Activated CD4-positive, alpha-beta T cell treated with anti-CD3 and anti-CD28 coated beads for 1 hour (primary cell): Measurements from ENCODE around the gene SMARCD3.

ENCODE experiments used
- DNase-seq: peaks from one replicate; pipeline ENCODE4 v3.0.0-alpha.2; 2020

The SMARCD3 gene

DNA sequence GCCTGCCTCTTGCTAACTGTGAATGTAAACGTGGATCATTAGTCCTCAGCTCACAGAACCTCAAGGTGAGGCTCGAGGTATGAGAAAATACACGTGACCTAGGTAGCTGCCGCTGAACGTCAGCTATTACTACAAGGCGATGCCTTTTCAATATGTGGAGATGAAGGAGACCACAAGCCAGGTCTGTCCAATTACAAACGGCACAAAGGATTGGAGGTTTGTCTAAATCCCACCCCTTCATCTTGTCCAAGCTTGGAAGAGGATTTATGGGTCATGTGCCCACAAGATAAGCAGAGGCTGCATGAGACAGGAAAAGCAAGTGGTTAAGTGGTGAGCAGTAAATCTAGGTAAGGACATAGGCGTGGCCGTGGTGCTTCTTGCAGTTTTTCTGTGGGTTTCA is 41.6 kb downstream of the SMARCD3 start:
- DNase-seq, result no peak

GRCh38 chr7:151205730-151206129 is 42.8 kb downstream of the SMARCD3 start:
- DNase-seq, result no peak

DNA sequence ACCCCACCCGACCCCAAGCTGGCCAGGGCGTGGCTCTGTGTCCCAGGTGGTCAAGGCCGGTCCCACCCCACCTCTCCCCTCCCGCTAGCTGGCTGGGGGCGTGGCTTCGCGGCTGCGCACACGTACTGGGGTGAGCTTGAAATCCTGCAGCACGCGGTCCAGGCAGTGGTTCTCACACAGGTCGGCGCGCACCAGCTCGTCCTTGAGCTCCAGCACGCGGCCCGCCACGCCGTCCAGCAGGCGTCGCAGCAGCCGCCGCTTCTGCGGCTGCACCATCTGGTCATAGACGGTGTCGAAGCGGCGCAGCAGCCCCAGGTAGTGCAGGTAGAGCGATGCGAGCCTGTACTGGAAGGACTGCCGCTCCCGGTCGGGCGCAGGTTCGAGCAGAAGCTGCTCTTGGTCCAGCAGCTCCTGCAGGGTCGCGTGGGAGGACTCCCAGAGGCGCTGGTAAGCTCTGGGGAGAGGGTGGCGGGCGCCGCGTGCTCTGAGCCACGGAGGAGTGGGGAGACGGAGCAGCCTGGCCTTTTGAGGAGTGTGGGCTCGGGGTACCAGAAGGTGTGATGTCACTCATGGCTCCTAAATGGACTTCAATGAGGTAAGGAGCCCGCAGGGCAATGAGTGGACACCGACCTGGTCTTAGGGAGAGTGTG is 44.0 kb downstream of the SMARCD3 start:
- DNase-seq, result no peak

DNA sequence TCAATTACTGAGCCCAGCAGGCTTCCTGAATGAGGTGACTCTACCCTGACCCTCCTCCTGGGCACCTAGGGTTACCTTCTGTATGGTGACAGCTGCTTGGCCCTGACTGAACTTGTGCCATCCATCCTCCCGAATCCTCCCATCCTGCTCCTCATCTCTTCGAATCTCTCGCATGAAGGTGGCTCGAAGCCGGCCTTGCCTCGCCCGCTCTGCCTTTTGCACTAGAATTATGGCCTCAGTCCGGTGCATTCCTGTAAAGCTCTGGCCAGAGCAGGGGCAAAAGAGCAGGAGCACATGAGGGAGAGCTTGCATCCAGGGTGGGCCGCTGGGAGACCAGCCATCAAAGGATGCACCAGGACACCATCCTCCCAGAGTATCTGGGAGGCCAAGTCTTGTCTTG is 45.7 kb downstream of the SMARCD3 start:
- DNase-seq, result no peak

- DNase-seq, result no peak
Measured at GRCh38 chr7:151201751-151202150, 46.7 kb downstream of the SMARCD3 start.

- no peak for DNase-seq
Measured at GRCh38 chr7:151201344-151201743, 47.1 kb downstream of the SMARCD3 start.

DNA sequence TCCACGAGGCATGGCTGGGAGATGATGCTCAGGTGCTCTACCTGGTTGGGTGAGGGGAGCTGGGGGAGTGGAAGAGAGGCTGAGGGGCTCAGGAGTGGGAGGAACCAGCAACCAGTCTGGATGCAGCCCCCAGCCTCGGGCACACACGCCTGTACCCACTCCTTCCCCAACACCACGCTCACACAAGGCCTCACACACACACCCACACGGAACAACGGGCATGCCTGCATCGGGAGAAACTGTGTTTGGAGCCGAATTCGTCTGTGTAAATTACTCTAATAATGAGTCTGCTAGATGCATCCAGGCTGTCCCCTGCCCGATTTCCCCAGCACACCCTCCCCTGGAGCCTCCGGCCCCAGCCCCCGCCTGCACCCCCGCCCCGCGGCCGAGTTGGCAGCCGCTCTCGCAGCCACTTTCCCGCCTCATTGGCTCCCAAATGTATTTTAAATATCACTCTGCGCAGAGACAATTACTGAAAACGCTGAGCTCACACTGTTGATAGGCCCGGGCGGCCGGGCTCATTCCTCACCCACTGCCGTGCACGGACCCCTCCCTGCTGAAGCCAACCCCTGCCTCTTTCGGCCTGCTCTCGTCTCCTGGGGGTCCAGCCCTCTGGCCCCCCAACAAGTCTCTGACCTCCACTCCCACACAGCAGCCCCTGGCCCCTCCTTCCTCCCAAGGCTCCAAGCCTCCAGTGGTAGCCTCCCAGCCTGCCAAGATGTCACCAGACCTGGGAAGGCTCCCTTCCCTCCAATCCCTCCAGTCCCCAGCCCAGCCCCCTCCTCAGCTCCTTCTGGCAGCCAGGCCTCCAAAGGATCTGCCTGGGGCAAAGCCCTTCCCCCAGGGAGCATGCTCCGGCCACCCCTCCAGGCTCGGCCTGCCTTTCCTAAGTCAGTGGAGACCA is 49.3 kb downstream of the SMARCD3 start:
- no peak for DNase-seq

GRCh38 chr7:151197932-151198331 is 50.6 kb downstream of the SMARCD3 start:
- no peak for DNase-seq

DNA sequence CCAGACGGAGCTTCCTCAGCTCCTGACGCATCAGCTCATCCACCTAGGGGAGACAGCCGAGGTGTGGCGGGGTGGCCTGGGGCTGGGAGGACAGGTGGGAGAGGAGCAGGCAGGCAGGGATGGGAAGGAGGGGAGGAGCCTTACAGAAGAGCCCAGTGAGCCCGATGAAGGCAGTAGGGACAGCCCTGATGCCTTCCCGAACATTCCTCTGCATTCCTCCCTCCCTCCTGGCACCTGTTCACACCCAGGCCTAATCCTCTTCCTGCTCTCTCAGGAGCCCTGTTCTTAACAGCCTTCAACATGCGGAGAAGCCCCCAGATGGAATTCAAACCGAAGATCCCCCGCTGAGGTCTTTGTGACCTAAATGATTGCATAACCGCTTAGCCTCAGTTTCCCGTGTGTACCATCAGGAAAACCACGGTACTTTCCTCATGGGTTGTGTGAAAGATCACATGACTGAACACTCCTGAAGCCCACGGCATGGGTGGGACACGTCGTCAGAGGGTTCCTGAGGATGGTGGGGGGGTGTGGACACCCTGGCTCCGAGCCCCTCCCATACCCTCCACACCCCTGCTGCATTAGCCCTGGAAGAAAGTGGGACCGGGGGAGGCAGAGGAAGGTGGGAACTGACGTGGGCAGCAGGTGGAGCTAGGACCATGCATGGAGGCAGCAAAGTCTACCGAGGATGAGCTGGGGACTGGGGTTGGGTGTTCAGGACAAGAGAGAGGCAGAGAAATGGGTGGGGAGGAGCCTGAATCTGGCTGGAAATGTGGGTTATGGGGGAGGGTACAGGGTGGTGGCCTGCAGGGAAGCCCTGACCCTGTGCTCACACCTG is 52.7 kb downstream of the SMARCD3 start:
- DNase-seq, result no peak

DNA sequence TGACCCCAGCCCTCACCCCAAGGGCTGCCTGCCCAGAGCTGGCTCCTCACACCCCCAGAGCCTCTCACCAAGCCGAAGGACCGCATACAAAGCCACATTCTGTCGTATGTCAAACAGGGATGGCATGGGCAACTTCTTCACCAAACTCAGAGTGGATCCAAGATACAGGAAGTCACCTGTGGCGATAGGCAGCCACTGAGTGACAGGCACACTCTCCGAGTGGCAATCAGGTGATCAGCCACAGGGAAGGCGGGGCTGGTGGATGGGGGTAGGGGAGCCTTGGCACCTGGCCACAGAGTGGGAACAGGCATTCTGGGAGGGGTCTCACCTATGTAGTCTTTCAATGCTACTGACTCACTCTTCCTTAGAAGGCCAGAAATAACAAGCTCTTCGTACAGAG is 54.3 kb downstream of the SMARCD3 start:
- DNase-seq, result no peak

DNA sequence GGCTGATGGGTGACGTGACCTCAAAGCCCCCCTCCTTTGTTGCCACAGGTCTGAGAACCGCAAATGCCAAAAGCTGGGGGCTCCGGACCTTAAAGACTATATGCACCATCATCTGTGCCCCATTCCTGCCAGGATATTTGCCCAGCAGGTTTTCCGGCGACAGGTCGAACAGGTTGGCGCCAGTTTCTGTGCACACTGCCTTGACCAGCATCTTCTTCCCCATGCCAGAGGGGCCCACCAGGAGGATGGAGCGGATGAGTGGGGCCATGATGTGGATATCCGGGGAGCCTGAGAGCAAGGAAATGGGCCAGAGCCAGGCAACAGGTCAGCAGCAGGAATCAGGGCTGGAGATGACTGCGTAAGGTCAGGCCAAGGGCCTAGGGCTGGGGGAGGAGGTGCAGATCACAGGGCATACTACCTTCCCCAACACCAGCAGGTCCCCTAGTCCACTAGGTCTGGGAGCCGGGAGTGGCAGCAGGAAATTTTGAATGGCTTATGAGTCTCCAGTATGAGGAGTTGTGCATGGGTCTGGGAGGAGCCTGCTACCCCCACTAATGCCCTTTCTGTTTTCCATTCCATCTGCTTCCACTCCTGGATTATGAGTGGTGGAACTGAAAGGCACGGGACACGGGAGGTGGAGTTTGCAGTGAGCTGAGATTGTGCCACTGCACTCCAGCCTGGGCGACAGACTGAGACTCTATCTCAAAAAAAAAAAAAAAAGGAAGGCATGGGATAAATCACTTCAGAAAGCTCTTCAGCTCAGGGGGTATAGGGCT is 55.1 kb downstream of the SMARCD3 start:
- no peak for DNase-seq

DNA sequence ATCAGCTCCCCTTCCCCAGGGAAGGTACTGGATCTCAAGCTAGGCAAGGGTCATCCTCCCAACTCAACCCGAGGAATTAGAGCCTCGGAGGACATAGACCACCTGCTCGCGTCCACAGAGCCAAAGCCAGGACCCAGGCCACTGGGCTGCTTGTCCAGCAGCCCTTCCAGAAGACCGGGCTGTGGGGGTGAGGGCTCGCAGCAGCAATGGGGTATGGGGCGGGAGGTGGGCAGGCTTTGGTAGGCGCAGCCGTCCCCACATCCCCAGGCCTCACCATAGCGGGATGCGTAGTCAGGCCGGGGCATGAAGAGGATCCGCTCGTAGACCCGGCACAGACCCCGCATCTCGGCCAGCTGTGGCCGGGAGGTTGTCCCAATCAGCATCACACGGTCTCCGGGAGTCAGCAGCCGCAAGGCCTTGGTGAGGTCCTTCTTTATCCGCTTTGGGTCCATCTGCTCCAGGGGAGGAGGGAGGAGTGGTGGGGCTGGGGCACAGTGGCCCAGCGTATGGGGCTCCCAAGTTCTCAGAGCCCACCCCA is 56.4 kb downstream of the SMARCD3 start:
- no peak for DNase-seq

DNA sequence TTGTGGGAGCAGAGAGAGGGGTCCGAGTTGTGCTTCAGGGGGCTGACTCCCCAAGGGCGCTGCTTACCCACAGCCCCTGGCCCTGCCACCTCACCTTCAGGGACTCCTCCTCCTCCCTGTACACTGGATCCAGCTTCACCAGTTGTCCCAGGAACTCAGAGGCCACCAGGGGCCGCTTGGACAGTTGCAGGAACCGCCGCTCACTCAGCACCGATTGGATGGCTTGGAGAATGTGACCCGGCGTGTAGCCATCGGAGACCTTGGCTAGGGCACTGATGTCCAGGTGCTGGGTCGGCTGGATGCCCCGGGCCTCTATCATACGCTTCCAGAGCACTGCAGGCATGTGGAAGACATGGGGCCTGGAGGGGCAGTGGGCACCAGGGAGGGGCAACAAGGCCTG is 57.0 kb downstream of the SMARCD3 start:
- DNase-seq, result no peak

- no peak for DNase-seq
Measured at GRCh38 chr7:151189038-151189437, 59.5 kb downstream of the SMARCD3 start.
